PC-9 (cell line): Measurements from ENCODE around the gene TNK2. TPM values are rescaled to one million over a fixed set of nuclear protein-coding genes. Genes with fewer than 3 reads are reported as not detected.

Source experiments
- BruUV-seq: library from RNA; stranded (reverse); fragments of 400-500 nt; replicated peaks from 2 replicates; lab custom pipeline; 2021; lab: Mats Ljungman, UMichigan
- CTCF ChIA-PET: fragments of 300-600 bp; sonication (Branson Sonifier 250); formaldehyde crosslinking; loops from one replicate; lab custom pipeline; 2022; ENCODE audit warnings: antibody characterized with exemption; lab: Charles Lee
- POLR2A ChIA-PET: fragments of 300-600 bp; sonication (Branson Sonifier 250); formaldehyde crosslinking; loops from one replicate; lab custom pipeline; 2022; ENCODE audit warnings: antibody characterized with exemption; ENCODE audit not compliant: unreplicated experiment; lab: Charles Lee
- DNase-seq, 2 experiments: peaks; one replicate each; pipeline versions ENCODE4 v3.0.0 to v3.0.0-alpha.2; 2015 to 2022; ENCODE audit warnings: mixed read lengths in 1 of 2
- H2AFZ ChIP-seq: fragments of 200-600 bp; sonication (generic); 2 replicates; pipeline ENCODE4 v1.8.1; 2017; ENCODE audit warnings: antibody characterized with exemption
- H3F3A ChIP-seq: fragments of 200-600 bp; sonication (generic); 2 replicates; pipeline ENCODE4 v1.8.1; 2017; ENCODE audit warnings: antibody characterized with exemption, mild to moderate bottlenecking, low read depth; ENCODE audit not compliant: insufficient read depth
- H3K27ac ChIP-seq: fragments of 200-600 bp; sonication (generic); 2 replicates; pipeline ENCODE4 v1.6.1; 2016; ENCODE audit warnings: mixed run types
- H3K27me3 ChIP-seq: fragments of 200-600 bp; sonication (generic); 2 replicates; pipeline ENCODE4 v1.6.1; 2016; ENCODE audit warnings: low read depth, mixed run types; ENCODE audit not compliant: insufficient read depth
- H3K36me3 ChIP-seq: fragments of 200-600 bp; sonication (generic); 2 replicates; pipeline ENCODE4 v1.6.1; 2016; ENCODE audit warnings: low read depth, mixed run types
- H3K4me1 ChIP-seq: fragments of 200-600 bp; sonication (generic); replicated peaks from 2 replicates; pipeline ENCODE4 v1.6.1; 2016; ENCODE audit warnings: mixed run types; ENCODE audit not compliant: insufficient read depth
- H3K4me2 ChIP-seq: fragments of 200-600 bp; sonication (generic); 2 replicates; pipeline ENCODE4 v1.6.1; 2017; ENCODE audit warnings: mixed run types
- H3K4me3 ChIP-seq: fragments of 200-600 bp; sonication (generic); 2 replicates; pipeline ENCODE4 v1.6.1; 2016; ENCODE audit warnings: mixed run types
- H3K79me2 ChIP-seq: fragments of 200-600 bp; sonication (generic); 2 replicates; pipeline ENCODE4 v1.6.1; 2017; ENCODE audit warnings: low read depth, mixed run types
- H3K9me2 ChIP-seq: fragments of 200-600 bp; sonication (generic); 2 replicates; pipeline ENCODE4 v1.8.1; 2017; ENCODE audit warnings: mild to moderate bottlenecking; ENCODE audit not compliant: insufficient read depth
- H3K9me3 ChIP-seq: fragments of 200-600 bp; sonication (generic); 2 replicates; pipeline ENCODE4 v1.8.1; 2016; ENCODE audit warnings: low read depth; ENCODE audit not compliant: insufficient read depth
- H4K20me1 ChIP-seq: fragments of 200-600 bp; sonication (generic); 2 replicates; pipeline ENCODE4 v1.8.1; 2017; ENCODE audit not compliant: insufficient read depth
- EZH2 ChIP-seq: fragments of 200-600 bp; sonication (generic); IDR thresholded peaks from 2 replicates; pipeline ENCODE4 v1.8.0; 2017; ENCODE audit warnings: antibody characterized with exemption, low read depth
- intact Hi-C: fragments of 100-400 bp; cut with micrococcal nuclease; formaldehyde crosslinking; loops from one replicate; pipeline ENCODE4 v1.10.0; 2022; ENCODE audit not compliant: unreplicated experiment
- microRNA-seq: library from miRNA; unstranded; fragments of <30 nt; microRNA quantifications from one replicate; pipeline ENCODE4 v1.2.0, GENCODE V29; 2021; ENCODE audit warnings: borderline number of aligned reads, borderline replicate concordance
- total RNA-seq: library from RNA; stranded (reverse); gene quantifications from 2 replicates; pipeline ENCODE4 v1.2.3, GENCODE V29; 2021
- TF ChIP-seq, protein P1 (sequence below): fragments of 200-600 bp; sonication (generic); conservative IDR thresholded peaks from 2 replicates; pipeline ENCODE4 v1.6.1; 2017; ENCODE audit warnings: mixed run types, antibody characterized with exemption, mild to moderate bottlenecking, moderate library complexity

TNK2 gene
- total RNA-seq, 1 experiment from 2014 or later = 118 TPM

DNA sequence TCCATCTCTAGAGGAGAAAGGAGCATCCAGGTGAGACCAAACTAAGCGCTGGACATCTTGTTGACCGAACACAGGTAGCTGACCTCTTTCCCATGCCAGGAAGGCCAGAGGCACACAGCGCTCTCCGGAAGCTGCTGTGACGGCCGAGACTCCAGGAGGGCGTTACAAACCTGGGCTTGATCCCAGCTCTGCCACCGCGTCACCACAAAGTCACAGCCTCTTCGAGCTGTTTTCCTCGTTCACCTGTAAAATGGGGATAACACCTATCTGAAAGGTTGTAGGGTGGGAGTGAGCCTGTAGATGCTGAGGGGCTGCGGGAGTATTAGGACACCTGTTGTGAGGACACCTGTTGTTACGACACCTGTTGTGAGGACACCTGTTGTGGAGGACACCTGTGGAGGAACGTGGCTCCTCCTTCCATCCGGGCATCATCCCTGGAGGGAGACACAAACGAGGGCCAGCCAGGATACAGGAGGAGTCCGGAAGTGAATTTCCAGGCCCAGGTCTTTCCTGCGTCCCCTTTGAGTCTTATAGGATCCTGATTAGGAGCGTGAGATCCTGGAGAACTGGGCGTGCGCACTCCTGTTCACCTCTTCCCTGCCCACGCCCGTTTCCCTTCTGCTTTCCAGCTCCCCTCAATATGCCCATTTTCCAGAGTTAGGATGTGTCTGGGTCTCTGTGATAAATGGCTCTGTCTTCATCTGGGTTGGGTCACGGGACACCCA, 94.3 kb downstream of the TNK2 start:
- H3K9me2 ChIP-seq = no peaks in the 10 kb centered on the region
- peaks cover 49% of the 10 kb centered on the region for H3K4me1 ChIP-seq
- no peaks in the 10 kb centered on the region for H3K9me3 ChIP-seq
- H2AFZ ChIP-seq = no peak overlapping the region
- intact Hi-C loops = no loop called here
- ChIA-PET CTCF (interaction anchor here (1.1 kb wide), 1 partner anchor 15 kb away, joined by 5 read pairs; no protein-coding TSS in a partner anchor), POLR2A (interaction anchor here (0.5 kb wide), 1 partner anchor 35 kb away, joined by 3 read pairs; no protein-coding TSS in a partner anchor)
- no peak overlapping the region for H3K4me3 ChIP-seq
- peaks cover 20% of the 10 kb centered on the region for H3K79me2 ChIP-seq
- no peaks in the 10 kb centered on the region for H3K27me3 ChIP-seq
- H3K27ac ChIP-seq = peak overlapping the region; percentile 89
- H3F3A ChIP-seq = peaks cover 14% of the 10 kb centered on the region
- peak overlapping the region; percentile 68 for H3K4me2 ChIP-seq
- DNase-seq = no peak
- no TSS peak for BruUV-seq
- H4K20me1 ChIP-seq = no peaks in the 10 kb centered on the region
- H3K36me3 ChIP-seq = no peaks in the 10 kb centered on the region
- TF ChIP-seq, protein P1, sequence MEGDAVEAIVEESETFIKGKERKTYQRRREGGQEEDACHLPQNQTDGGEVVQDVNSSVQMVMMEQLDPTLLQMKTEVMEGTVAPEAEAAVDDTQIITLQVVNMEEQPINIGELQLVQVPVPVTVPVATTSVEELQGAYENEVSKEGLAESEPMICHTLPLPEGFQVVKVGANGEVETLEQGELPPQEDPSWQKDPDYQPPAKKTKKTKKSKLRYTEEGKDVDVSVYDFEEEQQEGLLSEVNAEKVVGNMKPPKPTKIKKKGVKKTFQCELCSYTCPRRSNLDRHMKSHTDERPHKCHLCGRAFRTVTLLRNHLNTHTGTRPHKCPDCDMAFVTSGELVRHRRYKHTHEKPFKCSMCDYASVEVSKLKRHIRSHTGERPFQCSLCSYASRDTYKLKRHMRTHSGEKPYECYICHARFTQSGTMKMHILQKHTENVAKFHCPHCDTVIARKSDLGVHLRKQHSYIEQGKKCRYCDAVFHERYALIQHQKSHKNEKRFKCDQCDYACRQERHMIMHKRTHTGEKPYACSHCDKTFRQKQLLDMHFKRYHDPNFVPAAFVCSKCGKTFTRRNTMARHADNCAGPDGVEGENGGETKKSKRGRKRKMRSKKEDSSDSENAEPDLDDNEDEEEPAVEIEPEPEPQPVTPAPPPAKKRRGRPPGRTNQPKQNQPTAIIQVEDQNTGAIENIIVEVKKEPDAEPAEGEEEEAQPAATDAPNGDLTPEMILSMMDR = no peak
- TF ChIP-seq EZH2 = no peak

Small RNAs within 50 kb of the gene (microRNA-seq; reads per million reads assigned to microRNA genes)
- not detected for gene MIR6829

Other genes starting within 250 kb of the TNK2 start
- gene MUC20, start 187.6 kb downstream of the TNK2 start, total RNA-seq = 98.1 and 176 TPM in 2 replicates
- gene MUC4, start 96.6 kb downstream of the TNK2 start, total RNA-seq = 63.7 and 84.4 TPM in 2 replicates
- 134 and 195 TPM in 2 replicates for gene TFRC, start 173.5 kb upstream of the TNK2 start, total RNA-seq